OCI-LY1 (cell line): ENCODE data around the gene FAM89B.

Source experiments
- H2AFZ ChIP-seq: fragments of 200-600 bp; sonication (generic), shearing (Covaris generic); 2 replicates; pipeline ENCODE4 v1.6.0; 2014; ENCODE audit warnings: antibody characterized with exemption, mild to moderate bottlenecking, low read length
- H3F3A ChIP-seq: fragments of 200-600 bp; sonication (generic), shearing (Covaris generic); 2 replicates; pipeline ENCODE4 v1.6.0; 2014; ENCODE audit warnings: mild to moderate bottlenecking, antibody characterized with exemption, low read length, moderate library complexity; ENCODE audit not compliant: insufficient read depth
- H3K27ac ChIP-seq: fragments of 200-600 bp; sonication (generic); 2 replicates; pipeline ENCODE4 v1.5.1; 2014; ENCODE audit warnings: low read length, mixed run types, mild to moderate bottlenecking, low read depth; ENCODE audit not compliant: poor library complexity, severe bottlenecking
- H3K27me3 ChIP-seq: fragments of 200-600 bp; sonication (generic); 2 replicates; pipeline ENCODE4 v1.6.0; 2014; ENCODE audit warnings: antibody characterized with exemption, mild to moderate bottlenecking, low read length, moderate library complexity; ENCODE audit not compliant: insufficient read depth
- H3K36me3 ChIP-seq: fragments of 200-600 bp; sonication (generic); 2 replicates; pipeline ENCODE4 v1.6.1; 2014; ENCODE audit warnings: mild to moderate bottlenecking, antibody characterized with exemption, low read length, moderate library complexity, mixed read lengths; ENCODE audit not compliant: insufficient read depth
- H3K4me1 ChIP-seq: fragments of 200-600 bp; sonication (generic); 2 replicates; pipeline ENCODE4 v1.5.1; 2014; ENCODE audit warnings: mild to moderate bottlenecking, low read length, moderate library complexity; ENCODE audit not compliant: insufficient read depth, severe bottlenecking
- H3K4me2 ChIP-seq: fragments of 200-600 bp; sonication (generic), shearing (Covaris generic); 2 replicates; pipeline ENCODE4 v1.6.1; 2014; ENCODE audit warnings: low read length
- H3K4me3 ChIP-seq: fragments of 200-600 bp; sonication (generic); 2 replicates; pipeline ENCODE4 v1.5.1; 2014; ENCODE audit warnings: low read length, low read depth, mild to moderate bottlenecking, mixed read lengths; ENCODE audit not compliant: poor library complexity, severe bottlenecking
- H3K79me2 ChIP-seq: fragments of 200-600 bp; shearing (Covaris generic); 2 replicates; pipeline ENCODE4 v1.6.1; 2016; ENCODE audit warnings: mixed run types, low read length, mixed read lengths; ENCODE audit not compliant: insufficient read depth
- H3K9ac ChIP-seq: fragments of 200-600 bp; sonication (generic), shearing (Covaris generic); 2 replicates; pipeline ENCODE4 v1.6.1; 2014; ENCODE audit warnings: mild to moderate bottlenecking, low read length, mixed read lengths
- H3K9me2 ChIP-seq: fragments of 200-600 bp; sonication (generic), shearing (Covaris generic); 2 replicates; pipeline ENCODE4 v1.6.1; 2014; ENCODE audit warnings: low read depth, mild to moderate bottlenecking, low read length, mixed read lengths
- H3K9me3 ChIP-seq: fragments of 200-600 bp; shearing (Covaris generic); 2 replicates; pipeline ENCODE4 v1.6.1; 2014; ENCODE audit warnings: low read length, mixed read lengths
- H4K20me1 ChIP-seq: fragments of 200-600 bp; sonication (generic), shearing (Covaris generic); 2 replicates; pipeline ENCODE4 v1.6.0; 2016; ENCODE audit warnings: mild to moderate bottlenecking, low read length; ENCODE audit not compliant: insufficient read depth
- CTCF ChIP-seq: fragments of 200-600 bp; sonication (generic), shearing (Covaris generic); IDR thresholded peaks from 2 replicates; pipeline ENCODE4 v1.5.1; 2017; ENCODE audit warnings: mild to moderate bottlenecking, antibody characterized with exemption, low read length, moderate library complexity, mixed read lengths
- EZH2 ChIP-seq: fragments of 200-600 bp; sonication (generic), shearing (Covaris generic); IDR thresholded peaks from 2 replicates; pipeline ENCODE4 v1.8.0; 2017; ENCODE audit warnings: borderline replicate concordance, mixed run types, mild to moderate bottlenecking, antibody characterized with exemption, low read length, moderate library complexity, mixed read lengths

The FAM89B gene

DNA sequence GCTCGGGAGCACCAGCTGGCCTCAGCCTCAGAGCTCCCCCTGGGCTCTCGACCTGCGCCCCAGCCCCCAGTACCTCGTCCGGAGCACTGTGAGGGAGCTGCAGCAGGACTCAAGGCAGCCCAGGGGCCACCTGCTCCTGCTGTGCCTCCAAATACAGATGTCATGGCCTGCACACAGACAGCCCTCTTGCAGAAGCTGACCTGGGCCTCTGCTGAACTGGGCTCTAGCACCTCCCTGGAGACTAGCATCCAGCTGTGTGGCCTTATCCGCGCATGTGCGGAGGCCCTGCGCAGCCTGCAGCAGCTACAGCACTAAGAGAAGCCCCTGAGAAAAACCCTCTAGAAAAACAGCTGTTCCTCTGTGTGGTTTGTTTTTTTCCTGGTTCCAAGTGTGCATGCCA lies 918 bp upstream of the FAM89B start:
- H3K36me3 ChIP-seq: peaks cover 5% of the 10 kb centered on the region; the same call in 1 of the 2 replicates
- H3K9me2 ChIP-seq: no peaks in the 10 kb centered on the region
- 0 out of 2 replicates have a peak, but pooled peaks cover under 1% of the 10 kb centered on the region for H3K27me3 ChIP-seq
- H2AFZ ChIP-seq: no peak overlapping the region
- H3K9me3 ChIP-seq: no peaks in the 10 kb centered on the region
- H3K79me2 ChIP-seq: no peaks in the 10 kb centered on the region
- no peaks in the 10 kb centered on the region; the same call in 1 of the 2 replicates for H3F3A ChIP-seq
- peak overlapping the region; percentile 83 for H3K4me3 ChIP-seq
- peak overlapping the region; percentile 21 for H3K27ac ChIP-seq
- H3K4me2 ChIP-seq: peak overlapping the region; percentile 83
- peak overlapping the region; percentile 78; the same call in 1 of the 2 replicates for H3K9ac ChIP-seq
- TF ChIP-seq CTCF (no peak), EZH2 (no peak)
- H4K20me1 ChIP-seq: no peaks in the 10 kb centered on the region
- H3K4me1 ChIP-seq: peaks cover 58% of the 10 kb centered on the region

- Histone ChIP-seq H3K4me2 (peak overlapping the region; percentile 83), H3K9me3 (no peaks in the 10 kb centered on the region), H3K36me3 (peaks cover 5% of the 10 kb centered on the region; the same call in 1 of the 2 replicates), H3K4me1 (peaks cover 60% of the 10 kb centered on the region), H3K9me2 (no peaks in the 10 kb centered on the region), H3F3A (no peaks in the 10 kb centered on the region; the same call in 1 of the 2 replicates), H2AFZ (no peak overlapping the region), H3K27me3 (0 out of 2 replicates have a peak, but pooled peaks cover 5% of the 10 kb centered on the region), H3K79me2 (no peaks in the 10 kb centered on the region), H4K20me1 (no peaks in the 10 kb centered on the region), H3K27ac (no peak overlapping the region), H3K4me3 (peak overlapping the region; percentile 83), H3K9ac (peak overlapping the region; percentile 78; the same call in 1 of the 2 replicates)
- TF ChIP-seq EZH2 (no peak), CTCF (peak; percentile 41; the same call in 1 of the 2 replicates)
These were observed 398 bp upstream of the FAM89B start for GRCh38 chr11:65571940-65572339.

- H2AFZ ChIP-seq: no peak overlapping the region
- H3K36me3 ChIP-seq: peaks cover 4% of the 10 kb centered on the region; the same call in 1 of the 2 replicates
- no peaks in the 10 kb centered on the region; the same call in 1 of the 2 replicates for H3F3A ChIP-seq
- no peaks in the 10 kb centered on the region for H3K79me2 ChIP-seq
- H3K27ac ChIP-seq: peak overlapping the region; percentile 58
- H3K9me2 ChIP-seq: no peaks in the 10 kb centered on the region
- H3K9ac ChIP-seq: peak overlapping the region; percentile 58; the same call in 1 of the 2 replicates
- no peak for TF ChIP-seq EZH2
- no peak for TF ChIP-seq CTCF
- peak overlapping the region; percentile 83 for H3K4me3 ChIP-seq
- peaks cover 58% of the 10 kb centered on the region for H3K4me1 ChIP-seq
- H3K4me2 ChIP-seq: peak overlapping the region; percentile 80
- no peaks in the 10 kb centered on the region for H3K9me3 ChIP-seq
- no peaks in the 10 kb centered on the region for H4K20me1 ChIP-seq
- H3K27me3 ChIP-seq: 0 out of 2 replicates have a peak, but pooled peaks cover 5% of the 10 kb centered on the region
These were observed 1.2 kb downstream of the FAM89B start for GRCh38 chr11:65573391-65574079.
